ENCODE measurements around the gene LMTK3.

DNA sequence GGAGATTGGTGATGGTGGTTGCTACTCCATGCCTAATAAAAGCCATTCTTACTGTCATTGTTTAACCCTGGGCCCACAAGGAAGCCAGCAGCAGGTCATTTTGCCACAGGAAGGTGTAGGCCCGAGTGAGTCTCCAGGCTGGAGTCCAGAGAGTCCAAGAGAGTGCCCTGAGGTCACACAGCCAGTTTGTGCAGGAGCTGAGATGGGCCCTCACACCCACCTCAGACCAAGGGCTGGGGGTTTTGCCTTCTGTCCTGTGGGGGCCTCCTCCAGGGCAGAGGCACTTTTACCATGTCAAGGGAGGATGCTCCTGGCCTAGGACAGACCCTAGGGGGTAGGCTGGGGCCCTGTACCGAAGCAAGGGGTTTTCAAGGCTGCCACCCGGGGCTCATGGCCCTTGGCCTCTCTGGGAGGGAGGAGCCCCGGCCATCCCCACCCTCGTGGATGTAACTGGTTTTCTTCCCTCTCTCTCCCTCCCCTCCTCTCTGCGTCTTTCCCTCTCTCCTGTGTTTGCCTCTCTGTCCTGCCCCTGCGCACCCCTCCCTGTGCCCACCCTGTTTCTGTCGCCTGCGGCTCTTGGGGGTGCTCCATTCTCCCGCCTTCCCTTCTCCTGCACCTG lies 34.5 kb downstream of the LMTK3 start:
- TF ChIP-seq FOXM1 (IDR thresholded peaks at IDR 0.05; ENCODE audit: borderline replicate concordance, low read depth) (no peak), EGR1 (IDR thresholded peaks at IDR 0.05) (no peak), RAD21 (IDR thresholded peaks at IDR 0.05; ENCODE audit: low read depth) (no peak), TAF1 (IDR thresholded peaks at IDR 0.05; ENCODE audit: low read depth) (no peak), REST (IDR thresholded peaks at IDR 0.05; ENCODE audit: low read depth) (no peak), TCF12 (IDR thresholded peaks at IDR 0.05; ENCODE audit: low read depth) (no peak), CREB1 (IDR thresholded peaks at IDR 0.05; ENCODE audit: low read depth) (no peak), EP300 (IDR thresholded peaks at IDR 0.05; ENCODE audit: borderline replicate concordance) (no peak), CEBPB (IDR thresholded peaks at IDR 0.05) (no peak), YY1 (IDR thresholded peaks at IDR 0.05; ENCODE audit: low read depth) (no peak), TEAD4 (IDR thresholded peaks at IDR 0.05) (no peak)
- TF ChIP-seq, protein P1, sequence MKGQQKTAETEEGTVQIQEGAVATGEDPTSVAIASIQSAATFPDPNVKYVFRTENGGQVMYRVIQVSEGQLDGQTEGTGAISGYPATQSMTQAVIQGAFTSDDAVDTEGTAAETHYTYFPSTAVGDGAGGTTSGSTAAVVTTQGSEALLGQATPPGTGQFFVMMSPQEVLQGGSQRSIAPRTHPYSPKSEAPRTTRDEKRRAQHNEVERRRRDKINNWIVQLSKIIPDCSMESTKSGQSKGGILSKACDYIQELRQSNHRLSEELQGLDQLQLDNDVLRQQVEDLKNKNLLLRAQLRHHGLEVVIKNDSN (IDR thresholded peaks at IDR 0.05) = no peak
- TF ChIP-seq, protein P2, sequence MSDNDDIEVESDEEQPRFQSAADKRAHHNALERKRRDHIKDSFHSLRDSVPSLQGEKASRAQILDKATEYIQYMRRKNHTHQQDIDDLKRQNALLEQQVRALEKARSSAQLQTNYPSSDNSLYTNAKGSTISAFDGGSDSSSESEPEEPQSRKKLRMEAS (IDR thresholded peaks at IDR 0.05) = no peak
